ENCODE measurements around the gene A1BG. TPM values are rescaled to one million over a fixed set of nuclear protein-coding genes. Genes with fewer than 3 reads are reported as not detected.
A peak's percentile ranks its signal among the peaks of the same experiment; 100 is the strongest.

The A1BG gene
- total RNA-seq, 1 experiment from 2014 or later, result 1.9 TPM

DNA sequence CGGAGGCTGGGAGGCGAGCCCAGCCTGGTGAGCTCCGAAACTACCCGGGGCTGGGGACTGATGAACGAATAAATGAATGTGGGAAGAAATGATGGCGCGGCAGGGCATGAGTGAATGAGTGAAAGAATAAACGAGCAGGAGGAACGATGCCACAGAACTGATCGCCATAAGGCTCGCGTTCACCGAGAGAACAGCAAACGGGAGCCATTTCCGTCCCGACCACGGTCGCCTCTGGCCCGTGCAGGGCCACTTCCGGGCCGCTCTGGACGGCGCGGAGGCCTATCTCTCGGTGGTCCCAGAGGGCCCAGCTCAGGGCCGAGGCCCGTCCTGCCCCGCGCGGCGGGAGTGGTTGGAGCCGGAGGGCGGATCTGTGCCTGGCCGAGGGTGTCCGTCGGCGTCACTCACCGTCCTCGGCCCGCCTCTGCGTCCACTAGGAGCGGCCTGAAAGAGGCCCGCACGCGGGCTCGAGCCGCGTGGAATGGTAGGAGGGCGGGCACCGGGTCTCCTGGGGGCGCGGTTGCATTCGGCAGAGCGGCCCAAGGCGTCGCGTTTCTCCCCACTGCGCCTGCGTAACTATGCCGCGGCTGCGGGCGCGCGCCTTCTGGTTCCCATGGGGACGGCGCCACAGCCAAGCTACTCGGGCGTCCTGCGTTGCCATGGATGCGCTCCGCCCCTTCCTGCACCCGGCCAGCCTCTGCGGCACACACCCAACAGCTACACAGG is 9.1 kb upstream of the A1BG start, which contains the start of gene ZNF497:
Gene ZNF497 (minus strand): TSS at position 480 of the 723 bp plus-strand sequence. CDS start 5,116 bp downstream, outside the sequence.
- no peak for TF ChIP-seq EZH2phosphoT487 (IDR thresholded peaks at IDR 0.05; ENCODE audit: borderline replicate concordance, low read length)
- TF ChIP-seq EZH2 (IDR thresholded peaks at IDR 0.05; ENCODE audit: low read length, unreplicated experiment), result no peak
- TF ChIP-seq, protein P1, sequence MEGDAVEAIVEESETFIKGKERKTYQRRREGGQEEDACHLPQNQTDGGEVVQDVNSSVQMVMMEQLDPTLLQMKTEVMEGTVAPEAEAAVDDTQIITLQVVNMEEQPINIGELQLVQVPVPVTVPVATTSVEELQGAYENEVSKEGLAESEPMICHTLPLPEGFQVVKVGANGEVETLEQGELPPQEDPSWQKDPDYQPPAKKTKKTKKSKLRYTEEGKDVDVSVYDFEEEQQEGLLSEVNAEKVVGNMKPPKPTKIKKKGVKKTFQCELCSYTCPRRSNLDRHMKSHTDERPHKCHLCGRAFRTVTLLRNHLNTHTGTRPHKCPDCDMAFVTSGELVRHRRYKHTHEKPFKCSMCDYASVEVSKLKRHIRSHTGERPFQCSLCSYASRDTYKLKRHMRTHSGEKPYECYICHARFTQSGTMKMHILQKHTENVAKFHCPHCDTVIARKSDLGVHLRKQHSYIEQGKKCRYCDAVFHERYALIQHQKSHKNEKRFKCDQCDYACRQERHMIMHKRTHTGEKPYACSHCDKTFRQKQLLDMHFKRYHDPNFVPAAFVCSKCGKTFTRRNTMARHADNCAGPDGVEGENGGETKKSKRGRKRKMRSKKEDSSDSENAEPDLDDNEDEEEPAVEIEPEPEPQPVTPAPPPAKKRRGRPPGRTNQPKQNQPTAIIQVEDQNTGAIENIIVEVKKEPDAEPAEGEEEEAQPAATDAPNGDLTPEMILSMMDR (conservative IDR thresholded peaks at IDR 0.05; ENCODE audit: low read depth, low read length), result no peak
- Histone ChIP-seq H3K36me3 (ENCODE audit: low read depth, low read length) (no peaks in the 10 kb centered on the region), H3K4me1 (ENCODE audit: insufficient read depth, low read length) (peaks cover 9% of the 10 kb centered on the region), H3K9ac (ENCODE audit: low read length) (peak within 1 kb of the TSS; percentile 90), H3K27ac (ENCODE audit: low read length) (peak within 1 kb of the TSS; percentile 78), H3K79me2 (ENCODE audit: low read length) (0 out of 2 replicates have a peak, but pooled peaks cover 8% of the 10 kb centered on the region), H3K9me2 (replicated peaks; ENCODE audit: low read length) (no peaks in the 10 kb centered on the region), H4K20me1 (ENCODE audit: low read length) (no peaks in the 10 kb centered on the region), H3K4me2 (ENCODE audit: low read length) (peak within 1 kb of the TSS; percentile 91), H3K9me3 (ENCODE audit: low read length) (no peaks in the 10 kb centered on the region), H3F3A (ENCODE audit: low read length, unreplicated experiment) (no peaks in the 10 kb centered on the region), H2AFZ (ENCODE audit: low read length) (peak within 1 kb of the TSS; percentile 83), H3K4me3 (ENCODE audit: low read length) (peak within 1 kb of the TSS; percentile 79), H3K27me3 (ENCODE audit: low read length) (no peaks in the 10 kb centered on the region)
- ATAC-seq, result peak; percentile 94
- ChIA-PET POLR2A (ENCODE audit: unreplicated experiment) (interaction anchor here (0.6 to 1.8 kb wide), 5 partner anchors 16 to 181 kb away, joined by 3 to 7 read pairs (median 4); partner anchors contain the start of genes TRIM28 and ZNF544), CTCF (interaction anchor here (0.6 to 1.3 kb wide), 3 partner anchors 40 to 157 kb away, joined by 3 to 5 read pairs (median 4); partner anchors contain the start of genes ZBTB45 and ZNF8)
- DNase-seq, result peak; percentile 99
- BruUV-seq (replicated peaks), result TSS peak; percentile 81
- intact Hi-C loops (cut with micrococcal nuclease), result loop anchor here (1.0 kb wide), 1 partner anchor 19 kb away; the partner anchor contains the start of gene ZNF837

DNA sequence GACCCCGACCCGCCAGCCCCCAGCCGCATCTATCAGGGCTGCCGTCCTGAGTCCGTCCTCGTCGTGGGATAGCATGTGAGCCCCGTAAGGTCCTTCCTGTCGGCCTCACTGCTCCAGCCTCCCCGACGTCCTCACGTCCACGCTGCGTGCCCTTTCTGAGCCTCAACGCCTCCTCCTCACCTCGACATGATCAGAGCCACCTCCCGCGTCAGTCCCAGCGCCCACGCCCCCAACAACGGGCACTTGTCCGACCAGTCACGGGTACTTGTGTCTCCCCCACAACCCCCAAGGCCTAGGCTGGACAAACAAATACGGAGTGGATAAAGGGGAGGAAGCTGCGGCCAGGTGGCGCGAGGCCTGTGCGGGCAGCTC is 8.6 kb upstream of the A1BG start:
- Histone ChIP-seq H3K9me3 (ENCODE audit: low read length) (no peaks in the 10 kb centered on the region), H3K36me3 (ENCODE audit: low read depth, low read length) (no peaks in the 10 kb centered on the region), H3K27me3 (ENCODE audit: low read length) (no peaks in the 10 kb centered on the region), H3F3A (ENCODE audit: low read length, unreplicated experiment) (no peaks in the 10 kb centered on the region), H3K4me2 (ENCODE audit: low read length) (peak overlapping the region; percentile 91), H2AFZ (ENCODE audit: low read length) (peak overlapping the region; percentile 83), H3K9ac (ENCODE audit: low read length) (peak overlapping the region; percentile 90), H3K9me2 (replicated peaks; ENCODE audit: low read length) (no peaks in the 10 kb centered on the region), H3K79me2 (ENCODE audit: low read length) (0 out of 2 replicates have a peak, but pooled peaks cover 8% of the 10 kb centered on the region), H3K4me1 (ENCODE audit: insufficient read depth, low read length) (peaks cover 9% of the 10 kb centered on the region), H3K27ac (ENCODE audit: low read length) (peak overlapping the region; percentile 78), H4K20me1 (ENCODE audit: low read length) (no peaks in the 10 kb centered on the region), H3K4me3 (ENCODE audit: low read length) (peak overlapping the region; percentile 79)
- ATAC-seq, result peak; percentile 16
- ChIA-PET CTCF (interaction anchor here (1.3 kb wide), 1 partner anchor 158 kb away, joined by 5 read pairs; the partner anchor contains the start of gene ZBTB45), POLR2A (ENCODE audit: unreplicated experiment) (interaction anchor here (0.6 to 1.8 kb wide), 2 partner anchors 31 to 182 kb away, joined by 3 to 7 read pairs; partner anchors contain the start of gene TRIM28)
- BruUV-seq (replicated peaks), result no TSS peak
- intact Hi-C loops (cut with micrococcal nuclease), result loop anchor here (1.0 kb wide), 1 partner anchor 19 kb away; the partner anchor contains the start of gene ZNF837
- TF ChIP-seq EZH2 (IDR thresholded peaks at IDR 0.05; ENCODE audit: low read length, unreplicated experiment), result no peak
- DNase-seq, result peak; percentile 36

GRCh38 chr19:58357481-58358145 is 4.3 kb upstream of the A1BG start:
- intact Hi-C loops (cut with micrococcal nuclease), result no loop called here
- Histone ChIP-seq H3K79me2 (ENCODE audit: low read length) (0 out of 2 replicates have a peak, but pooled peaks cover 8% of the 10 kb centered on the region), H3K36me3 (ENCODE audit: low read depth, low read length) (no peaks in the 10 kb centered on the region), H3K27me3 (ENCODE audit: low read length) (no peaks in the 10 kb centered on the region), H3K9ac (ENCODE audit: low read length) (no peak overlapping the region), H3K4me2 (ENCODE audit: low read length) (no peak overlapping the region), H4K20me1 (ENCODE audit: low read length) (no peaks in the 10 kb centered on the region), H3K4me3 (ENCODE audit: low read length) (no peak overlapping the region), H3F3A (ENCODE audit: low read length, unreplicated experiment) (no peaks in the 10 kb centered on the region), H3K4me1 (ENCODE audit: insufficient read depth, low read length) (peaks cover 9% of the 10 kb centered on the region), H2AFZ (ENCODE audit: low read length) (no peak overlapping the region), H3K27ac (ENCODE audit: low read length) (no peak overlapping the region), H3K9me2 (replicated peaks; ENCODE audit: low read length) (no peaks in the 10 kb centered on the region), H3K9me3 (ENCODE audit: low read length) (no peaks in the 10 kb centered on the region)
- ChIA-PET CTCF (no interaction called here), POLR2A (ENCODE audit: unreplicated experiment) (no interaction called here)
- no TSS peak for BruUV-seq (replicated peaks)
- ATAC-seq (no peak), DNase-seq (no peak)
- TF ChIP-seq, protein P1 (conservative IDR thresholded peaks at IDR 0.05; ENCODE audit: low read depth, low read length), result no peak
- TF ChIP-seq EZH2phosphoT487 (IDR thresholded peaks at IDR 0.05; ENCODE audit: borderline replicate concordance, low read length) (no peak), EZH2 (IDR thresholded peaks at IDR 0.05; ENCODE audit: low read length, unreplicated experiment) (no peak)

Measured in PC-3 (cell line).